Measurements from ENCODE around the gene MMD2. TPM values are rescaled to one million over a fixed set of nuclear protein-coding genes. Genes with fewer than 3 reads are reported as not detected.

The MMD2 gene
- total RNA-seq, 1 experiment from 2014 or later: not detected

- TF ChIP-seq E2F1 (CRISPR knock-in tag; IDR thresholded peaks at IDR 0.05) (no peak), TCF7 (CRISPR knock-in tag; IDR thresholded peaks at IDR 0.05; ENCODE audit: low read depth) (no peak), CREB1 (CRISPR knock-in tag; IDR thresholded peaks at IDR 0.05) (no peak), HMGA2 (CRISPR knock-in tag; IDR thresholded peaks at IDR 0.05) (no peak), OVOL2 (CRISPR knock-in tag; IDR thresholded peaks at IDR 0.05; ENCODE audit: borderline replicate concordance) (no peak), ZNF512 (CRISPR knock-in tag; IDR thresholded peaks at IDR 0.05; ENCODE audit: borderline replicate concordance) (no peak), USF2 (CRISPR knock-in tag; IDR thresholded peaks at IDR 0.05) (no peak), ATF6 (CRISPR knock-in tag; IDR thresholded peaks at IDR 0.05) (no peak), AFF4 (CRISPR knock-in tag; IDR thresholded peaks at IDR 0.05; ENCODE audit: borderline replicate concordance) (no peak), ZNF416 (CRISPR knock-in tag; IDR thresholded peaks at IDR 0.05) (no peak), FOXP4 (CRISPR knock-in tag; IDR thresholded peaks at IDR 0.05) (no peak), JAZF1 (CRISPR knock-in tag; IDR thresholded peaks at IDR 0.05) (no peak), ZBTB43 (CRISPR knock-in tag; IDR thresholded peaks at IDR 0.05) (no peak)
Measured at GRCh38 chr7:4998910-4999309, 39.9 kb upstream of the MMD2 start (continued).

- Mint-ChIP-seq H3K27me3 (ENCODE audit: low read depth) (no peaks in the 10 kb centered on the region), H3K9me3 (no peaks in the 10 kb centered on the region), H3K4me1 (no peaks in the 10 kb centered on the region), H3K4me3 (no peak overlapping the region), H3K27ac (no peak overlapping the region), H3K36me3 (peaks cover 29% of the 10 kb centered on the region)
- ATAC-seq (no peak), DNase-seq (ENCODE audit: low spot score) (no peak)
- ChIA-PET POLR2A (interaction anchor here (0.5 kb wide), 1 partner anchor 83 kb away, joined by 6 read pairs; no protein-coding TSS in a partner anchor), CTCF (interaction anchor here (0.6 kb wide), 1 partner anchor 1577 kb away, joined by 3 read pairs; no protein-coding TSS in a partner anchor)
- TF ChIP-seq NR1H2 (CRISPR knock-in tag; IDR thresholded peaks at IDR 0.05): no peak
- no peak for TF ChIP-seq USF2 (CRISPR knock-in tag; IDR thresholded peaks at IDR 0.05)
- TF ChIP-seq PREB (CRISPR knock-in tag; IDR thresholded peaks at IDR 0.05; ENCODE audit: borderline replicate concordance): no peak
- no peak for TF ChIP-seq ZNF425 (CRISPR knock-in tag; conservative IDR thresholded peaks at IDR 0.05)
- no peak for TF ChIP-seq ETV6 (CRISPR knock-in tag; IDR thresholded peaks at IDR 0.05)
Measured at GRCh38 chr7:4998244-4998643, 39.3 kb upstream of the MMD2 start.

Data from WTC11 (cell line).